Activated naive CD4-positive, alpha-beta T cell (primary cell): ENCODE measurements around the gene CYP3A7.
"Not testable (repeated sequence)": the region's sequence is repeated elsewhere in the genome, so short reads cannot be mapped to it uniquely, and the experiment has no call there.

Experiments
- DNase-seq, 4 experiments: peaks; one replicate each; lab custom pipeline; 2025; lab: John Stamatoyannopoulos, UW

CYP3A7 gene

DNA sequence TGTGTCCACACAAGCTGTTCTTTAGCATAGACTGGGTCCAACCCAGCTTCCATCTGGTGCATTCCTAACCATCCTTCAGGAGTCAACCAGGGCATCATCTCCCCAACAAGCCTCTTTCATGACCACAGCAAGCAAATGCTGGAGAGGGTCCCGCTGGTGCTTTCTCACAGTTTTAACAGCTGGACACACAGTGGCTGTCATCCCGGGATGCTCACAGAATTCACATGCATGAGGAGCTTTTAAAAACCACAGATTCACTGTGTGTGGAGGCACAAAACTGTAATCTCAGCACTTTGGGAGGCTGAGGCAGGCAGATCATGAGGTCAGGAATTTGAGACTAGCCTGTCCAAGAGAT lies 6.4 kb upstream of the CYP3A7 start:
- DNase-seq, result no peak

DNA sequence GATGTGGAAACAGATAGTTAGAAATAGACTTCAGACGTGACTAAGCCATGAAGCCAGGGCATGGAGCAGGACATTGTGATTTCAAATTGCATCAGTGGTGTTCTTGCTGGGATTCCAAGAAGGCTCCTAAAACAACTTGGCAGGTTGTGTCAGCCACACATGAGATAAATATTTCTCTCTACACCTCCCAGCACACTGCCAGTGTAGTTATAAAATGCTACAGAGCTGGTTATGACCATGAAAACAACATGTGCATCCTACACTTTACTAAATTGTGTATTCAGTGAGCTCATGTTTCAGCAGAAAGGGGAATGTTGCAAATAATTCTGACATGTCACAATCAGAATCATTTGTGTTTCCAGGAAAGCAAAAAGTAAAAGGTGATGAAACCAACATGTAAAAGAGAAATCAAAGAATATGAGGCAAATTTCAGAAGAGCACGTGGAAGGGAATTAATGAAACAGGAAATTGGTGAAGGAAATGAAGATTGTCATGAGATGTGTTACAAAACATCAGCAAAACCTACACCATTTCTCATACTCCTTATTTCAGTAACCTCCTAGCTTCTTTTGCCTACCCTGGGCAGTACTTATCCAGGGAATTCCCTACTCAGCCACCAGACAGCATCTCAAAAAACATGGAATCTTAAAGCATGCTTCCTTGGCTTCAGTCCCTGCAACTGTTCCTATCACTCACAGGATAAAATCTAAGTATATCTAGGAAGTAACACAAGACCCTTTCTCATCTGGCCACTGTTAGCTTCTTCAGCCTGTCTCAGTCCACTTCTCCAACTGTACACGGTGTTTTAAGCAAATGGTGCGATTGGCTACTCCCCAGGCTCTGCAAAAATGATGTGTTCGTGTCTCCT lies 5.8 kb upstream of the CYP3A7 start:
- DNase-seq, result no peak

DNA sequence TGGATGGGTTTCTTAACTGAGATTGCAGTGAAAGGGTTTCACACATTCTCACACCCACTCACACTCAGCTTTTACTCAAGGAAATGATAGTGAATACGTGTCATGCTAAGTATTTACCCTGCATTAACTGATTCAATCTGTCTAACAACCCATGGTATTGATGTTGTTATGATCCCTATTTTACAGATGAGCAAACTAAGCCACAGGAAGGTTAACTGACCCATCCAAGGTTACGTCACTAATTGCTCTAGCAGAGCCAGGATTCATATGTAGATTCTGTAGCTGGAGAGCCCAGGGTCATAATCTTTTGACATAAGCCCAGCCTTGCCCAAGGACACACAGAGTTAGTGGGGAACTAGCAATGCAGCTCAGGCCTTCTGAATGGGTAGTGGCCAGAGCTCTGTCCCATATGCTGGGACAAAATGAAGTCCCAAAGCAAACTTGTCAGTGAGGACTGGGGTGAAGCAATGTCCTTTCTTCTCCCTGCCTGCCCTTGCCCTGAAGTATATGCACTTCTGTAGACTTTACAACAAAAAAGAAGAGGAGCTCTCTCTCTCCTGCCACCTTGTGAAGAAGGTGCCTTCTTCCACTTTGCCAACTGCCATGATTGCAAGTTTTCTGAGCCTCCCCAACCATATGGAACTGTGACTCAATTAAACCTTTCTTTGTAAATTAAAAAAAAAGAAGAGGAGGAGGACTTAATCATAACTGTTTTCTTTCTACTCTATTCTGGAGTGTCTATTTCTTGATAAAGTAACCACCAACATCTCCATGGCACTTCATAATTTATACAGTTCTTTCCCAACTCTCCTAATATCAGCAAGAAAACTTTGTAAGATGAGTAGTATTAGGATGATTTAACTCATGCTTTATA lies 4.9 kb upstream of the CYP3A7 start:
- DNase-seq, result no peak

DNA sequence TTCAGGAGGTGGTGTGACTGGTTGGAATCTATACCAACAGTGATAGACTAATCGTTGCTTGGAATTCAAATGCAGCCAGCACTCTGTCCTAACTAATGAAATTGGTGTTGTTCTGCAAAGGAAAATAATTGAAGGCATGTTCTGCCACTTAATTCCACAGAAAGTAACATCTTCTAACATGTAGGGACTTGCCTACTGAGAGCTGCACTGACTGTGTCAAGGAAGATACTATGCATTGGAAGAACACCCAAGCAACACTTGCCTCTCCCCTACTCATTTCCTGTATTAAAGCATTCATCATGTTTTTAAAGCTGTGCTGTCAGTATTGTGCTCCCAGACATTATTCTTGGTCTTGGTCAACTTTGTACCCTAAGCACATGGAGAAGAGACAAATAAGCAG lies 2.7 kb upstream of the CYP3A7 start:
- no peak for DNase-seq

DNA sequence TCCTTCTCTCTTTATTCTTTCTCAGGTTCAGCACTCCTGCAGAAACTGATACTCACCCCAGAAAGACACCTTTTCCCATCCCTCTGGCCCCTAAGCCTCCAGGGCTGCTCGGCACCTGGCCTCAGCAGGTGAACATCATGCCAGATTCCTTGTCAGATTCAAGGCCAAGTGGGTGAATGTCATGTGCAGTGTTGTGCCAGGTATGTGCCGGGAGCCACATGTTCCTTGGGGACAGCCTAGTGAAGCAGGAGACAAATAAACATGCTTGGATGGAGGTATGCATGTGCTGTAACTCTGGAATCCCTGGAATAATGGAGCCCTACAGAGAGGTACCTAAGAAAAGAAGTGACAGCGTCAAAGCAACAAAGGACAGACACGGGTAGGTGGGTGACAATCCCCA lies 1.7 kb upstream of the CYP3A7 start:
- DNase-seq, result not testable (repeated sequence)

DNA sequence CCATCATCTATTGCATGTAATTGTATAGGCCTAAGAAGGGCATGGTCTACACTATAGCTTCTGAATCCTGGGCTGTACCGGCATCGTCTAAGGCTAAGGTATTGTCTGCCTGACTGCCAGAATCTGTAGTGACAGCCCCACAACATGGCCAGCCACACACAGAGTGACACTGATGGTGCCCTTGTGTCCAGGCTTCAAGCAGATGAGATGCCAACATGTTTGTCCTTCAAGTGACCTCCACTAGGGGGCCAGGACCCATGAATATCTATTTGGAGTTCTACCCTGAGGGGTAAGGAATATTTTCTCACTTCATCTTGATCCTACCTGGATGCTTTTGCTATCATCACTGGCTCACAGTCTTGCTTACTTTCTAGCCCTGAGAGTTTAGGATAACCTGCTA lies 1.5 kb downstream of the CYP3A7 start:
- DNase-seq, result no peak

DNA sequence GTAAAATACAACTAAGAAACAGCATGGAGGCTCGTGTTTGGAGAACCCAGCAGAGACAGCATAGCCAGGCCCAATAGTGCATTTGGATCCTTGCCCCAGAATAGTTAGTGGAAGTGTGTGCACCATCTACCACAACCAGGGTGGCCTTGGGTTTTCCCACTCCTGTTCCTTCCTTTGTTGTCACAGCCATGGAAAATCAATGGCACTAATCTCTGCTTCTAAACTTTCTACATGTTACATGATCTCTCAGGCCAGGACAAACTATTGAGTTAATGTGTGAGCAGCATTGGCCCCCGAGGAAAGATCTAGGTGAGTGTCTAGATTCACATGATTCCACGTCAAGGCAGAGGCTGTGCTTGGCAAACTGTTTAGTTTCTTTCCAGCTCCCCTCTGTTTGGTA lies 2.0 kb downstream of the CYP3A7 start:
- no peak for DNase-seq

DNA sequence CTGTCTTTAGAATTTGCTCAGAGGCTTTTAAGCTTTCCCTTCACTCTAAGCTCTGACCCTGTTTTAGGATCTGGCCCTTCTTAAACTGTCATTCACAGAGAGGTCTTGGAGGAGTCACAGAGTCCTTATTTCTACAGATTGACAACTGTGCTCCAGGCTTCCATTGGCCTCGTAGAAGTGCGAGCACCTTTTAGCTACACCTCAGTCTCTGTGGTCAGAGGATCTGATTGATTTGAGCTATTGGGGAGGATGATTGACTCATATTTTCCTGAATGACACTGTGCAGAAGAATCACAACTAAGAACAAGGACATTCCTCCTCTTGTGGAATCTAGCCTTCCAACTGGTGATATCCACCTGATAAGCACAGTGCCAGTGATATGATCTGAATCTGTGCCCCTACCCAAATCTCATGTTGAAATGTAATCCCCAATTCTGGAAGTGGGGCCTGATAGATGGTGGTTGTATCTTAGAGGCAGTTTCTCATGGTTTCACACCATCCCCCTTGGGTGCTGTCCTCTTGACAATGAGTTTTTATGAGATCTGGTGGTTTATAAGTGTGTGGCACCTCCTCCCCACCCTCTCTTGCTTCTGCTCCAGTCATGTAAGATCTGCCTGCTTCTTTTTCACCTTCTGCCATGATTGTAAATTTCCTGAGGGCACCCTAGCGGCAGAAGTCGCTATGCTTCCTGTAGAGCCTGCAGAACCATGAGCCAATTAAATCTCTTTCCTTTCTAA lies 3.2 kb downstream of the CYP3A7 start:
- DNase-seq, result no peak

DNA sequence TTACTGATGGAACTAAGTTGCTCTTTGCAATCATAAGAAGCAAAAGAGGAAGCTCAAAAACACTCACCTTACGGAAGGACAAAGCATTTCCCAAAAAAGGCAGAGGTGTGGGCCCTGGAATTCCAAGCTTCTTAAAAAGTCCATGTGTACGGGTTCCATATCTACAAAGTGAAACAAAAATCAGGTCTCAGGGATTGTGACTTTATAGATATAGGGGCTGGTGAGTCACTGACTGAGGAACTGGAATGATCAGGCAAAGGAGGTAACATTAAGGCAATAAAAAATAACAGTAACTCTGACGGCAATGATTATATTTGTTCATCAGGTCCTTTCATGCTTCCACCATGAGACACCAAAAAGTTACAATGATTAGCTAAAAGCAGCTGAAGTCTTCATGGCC lies 4.0 kb downstream of the CYP3A7 start:
- no peak for DNase-seq

DNA sequence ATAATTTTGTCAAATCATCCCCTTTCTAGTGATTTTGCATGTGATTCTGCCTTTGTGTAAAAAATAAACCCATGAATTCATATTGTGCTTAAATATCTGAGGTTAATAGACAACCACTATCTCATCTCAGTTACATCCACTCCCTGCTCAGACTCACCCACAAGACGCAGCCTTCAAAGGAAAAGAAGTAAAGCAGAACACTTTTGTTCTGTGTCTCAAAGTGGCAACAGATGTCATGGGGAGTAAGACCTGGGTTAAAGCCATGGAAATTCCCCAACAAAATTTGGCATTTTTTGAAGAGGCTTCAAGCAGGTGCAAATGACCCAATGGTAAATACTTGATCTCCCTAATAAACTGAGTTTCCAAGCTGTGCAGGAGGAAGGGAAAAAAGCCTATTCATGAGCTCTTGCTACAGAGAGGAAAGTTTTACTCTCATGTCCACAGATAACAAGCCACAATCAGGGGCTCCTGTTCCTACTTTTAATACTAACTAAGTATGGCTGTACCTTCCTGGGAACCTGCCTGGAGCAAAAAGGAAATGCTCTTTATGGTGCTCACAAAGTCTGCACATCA lies 4.7 kb downstream of the CYP3A7 start:
- DNase-seq, result no peak

DNA sequence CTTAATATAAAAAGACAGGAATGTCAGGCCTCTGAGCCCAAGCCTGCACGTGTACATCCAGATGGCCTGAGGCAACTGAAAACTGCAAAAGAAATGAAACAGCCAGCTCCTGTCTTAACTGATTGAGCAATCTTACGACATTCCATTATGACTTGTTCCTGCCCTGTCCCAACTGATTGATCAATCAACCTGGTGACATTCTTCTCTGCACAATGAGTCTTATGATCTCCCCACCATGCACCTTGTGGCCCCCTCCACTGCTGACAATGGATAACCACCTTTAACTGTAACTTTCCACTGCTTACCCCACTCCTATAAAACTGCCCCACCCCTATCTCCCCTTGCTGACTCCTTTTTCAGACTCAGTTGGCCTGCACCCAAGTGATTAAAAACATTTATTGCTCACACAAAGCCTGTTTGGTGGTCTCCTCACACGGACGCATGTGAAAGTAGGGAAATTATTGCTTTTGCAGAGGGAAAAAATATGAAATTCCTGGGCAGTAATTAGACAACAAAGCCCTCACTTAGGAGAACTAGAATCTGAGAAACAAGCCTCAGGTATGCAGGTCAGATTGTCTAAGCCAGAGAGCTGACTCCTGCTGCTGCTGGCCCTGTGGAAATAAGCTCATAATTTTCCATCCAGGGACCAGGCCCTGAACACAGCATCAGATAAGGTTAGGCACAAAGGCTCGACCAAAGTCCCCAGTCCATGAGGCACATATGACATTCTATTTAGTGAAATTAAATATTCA lies 5.3 kb downstream of the CYP3A7 start:
- DNase-seq, result no peak

DNA sequence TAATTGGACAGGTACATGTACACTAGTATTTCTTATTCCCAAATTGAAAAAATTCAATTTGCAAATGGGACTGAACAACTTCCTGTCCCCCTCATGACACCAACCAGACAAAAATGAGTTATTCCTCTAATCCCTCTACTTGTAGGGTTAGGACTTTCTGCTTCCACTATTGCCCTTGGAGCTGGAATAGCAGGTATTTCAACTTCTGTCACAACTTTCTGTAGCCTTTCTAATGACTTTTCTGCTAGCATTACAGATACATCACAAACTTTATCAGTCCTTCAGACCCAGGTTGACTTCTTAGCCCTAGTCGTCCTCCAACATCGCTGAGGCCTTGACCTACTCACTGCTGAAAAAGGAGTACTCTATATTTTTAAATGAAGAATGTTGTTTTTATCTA lies 6.4 kb downstream of the CYP3A7 start:
- no peak for DNase-seq

DNA sequence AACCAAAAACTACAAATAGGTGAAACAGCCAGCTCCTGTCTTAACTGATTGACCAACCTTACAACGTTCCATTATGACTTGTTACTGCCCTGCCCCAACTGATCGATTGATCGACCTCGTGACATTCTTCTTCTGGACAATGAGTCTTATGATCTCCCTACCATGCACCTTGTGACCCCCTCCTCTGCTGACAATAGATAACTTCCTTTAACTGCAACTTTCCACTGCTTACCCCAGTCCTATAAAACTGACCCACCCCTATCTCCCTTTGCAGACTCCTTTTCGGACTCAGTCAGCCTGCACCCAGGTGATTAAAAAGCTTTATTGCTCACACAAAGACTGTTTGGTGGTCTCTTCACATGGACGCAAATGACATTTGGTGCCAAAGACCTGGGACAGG lies 11.8 kb downstream of the CYP3A7 start:
- not testable (repeated sequence) for DNase-seq

DNA sequence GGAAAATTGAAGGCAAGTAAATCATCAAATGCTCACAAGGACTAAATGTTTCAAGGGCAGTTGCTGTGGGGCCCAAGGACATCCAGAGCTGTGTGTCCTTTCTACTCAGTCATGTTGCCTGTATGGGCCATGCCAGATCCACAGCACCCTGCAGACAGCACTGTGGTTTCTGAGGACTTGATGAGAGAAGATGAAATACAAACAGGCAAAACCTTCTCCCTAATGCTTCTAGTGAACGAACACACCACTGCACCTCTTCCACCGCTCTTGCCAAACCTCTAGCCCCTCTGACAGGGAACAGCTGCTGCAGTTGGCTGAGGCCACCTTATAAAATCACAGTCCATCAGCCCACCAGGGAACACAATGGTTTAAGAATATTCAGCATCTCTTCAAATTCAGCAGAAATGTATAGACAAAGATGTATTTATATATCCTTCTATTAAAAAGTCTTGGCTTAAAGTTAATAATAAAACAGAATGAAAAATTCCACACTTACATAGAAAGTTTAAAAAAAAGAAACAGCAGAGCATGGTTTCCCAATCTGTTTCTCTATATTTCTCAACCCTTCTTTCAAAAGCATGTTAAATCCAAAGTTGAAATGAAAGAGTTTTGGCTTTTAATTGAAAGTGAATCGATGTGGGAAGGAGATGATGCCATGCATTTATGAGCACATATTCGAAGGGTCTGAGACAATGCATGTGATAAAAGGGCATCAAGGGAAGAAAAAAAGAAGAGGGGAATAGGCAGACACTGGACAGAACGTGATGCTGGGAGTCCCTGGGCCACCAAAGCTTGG lies 14.0 kb downstream of the CYP3A7 start:
- no peak for DNase-seq

DNA sequence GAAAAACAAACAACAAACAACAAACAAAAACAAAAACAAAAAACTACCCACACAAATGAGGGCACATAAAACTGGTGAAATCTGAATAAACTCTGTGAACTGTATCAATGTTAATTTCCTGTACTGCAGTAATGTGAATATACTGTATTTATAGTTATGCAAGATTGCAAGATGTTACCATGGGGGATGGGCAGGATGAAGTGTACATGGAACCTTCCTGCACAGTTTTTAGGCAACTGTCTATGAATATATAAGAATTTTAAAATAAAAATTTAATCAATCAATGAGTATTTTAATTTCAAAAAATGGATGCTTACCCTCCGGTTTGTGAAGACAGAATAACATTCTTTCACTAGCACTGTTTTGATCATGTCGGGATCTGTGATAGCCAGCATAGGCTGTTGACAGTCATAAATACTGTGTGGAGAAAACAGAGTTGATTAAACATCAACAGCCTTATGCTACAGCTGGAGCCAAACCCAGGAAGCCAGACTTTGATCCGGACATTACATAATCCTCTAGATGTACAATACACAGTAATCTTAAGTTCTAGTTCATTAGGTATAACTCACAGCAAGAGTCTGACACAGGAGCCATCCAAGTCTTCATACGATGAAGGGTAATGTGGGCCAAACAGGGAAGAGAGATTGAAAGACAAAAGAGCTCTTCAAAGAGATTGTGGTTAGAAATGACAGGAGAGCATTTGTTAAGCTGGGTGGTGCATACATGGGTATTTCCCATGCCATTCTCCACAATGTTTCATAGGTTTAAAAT lies 14.8 kb downstream of the CYP3A7 start:
- no peak for DNase-seq

DNA sequence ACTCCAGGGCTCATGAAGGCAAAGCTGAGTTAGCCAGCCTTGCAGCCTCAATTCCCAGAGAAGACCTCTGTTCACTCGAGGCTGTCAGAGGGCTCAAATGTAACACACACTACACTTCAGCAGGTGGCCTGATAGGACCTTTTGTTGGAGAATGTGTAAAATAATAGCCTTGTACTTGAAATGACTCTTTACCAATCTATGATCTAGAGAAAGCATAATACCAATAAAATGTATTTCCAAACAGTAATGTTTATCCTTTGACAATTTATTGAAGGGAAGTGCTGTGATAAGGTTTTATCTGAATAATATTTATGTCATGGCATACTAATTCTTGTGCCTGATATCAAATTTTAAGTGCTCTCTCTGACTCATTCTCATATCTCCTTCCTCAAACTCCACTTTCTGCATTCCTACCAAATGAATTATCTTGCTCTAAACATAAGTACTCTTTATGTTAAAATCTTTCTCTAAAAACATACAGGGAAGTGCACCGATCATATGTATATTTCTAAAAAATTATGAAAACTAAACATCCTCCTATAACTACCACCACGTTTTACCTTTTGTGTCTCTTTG lies 20.9 kb downstream of the CYP3A7 start:
- DNase-seq, result no peak

DNA sequence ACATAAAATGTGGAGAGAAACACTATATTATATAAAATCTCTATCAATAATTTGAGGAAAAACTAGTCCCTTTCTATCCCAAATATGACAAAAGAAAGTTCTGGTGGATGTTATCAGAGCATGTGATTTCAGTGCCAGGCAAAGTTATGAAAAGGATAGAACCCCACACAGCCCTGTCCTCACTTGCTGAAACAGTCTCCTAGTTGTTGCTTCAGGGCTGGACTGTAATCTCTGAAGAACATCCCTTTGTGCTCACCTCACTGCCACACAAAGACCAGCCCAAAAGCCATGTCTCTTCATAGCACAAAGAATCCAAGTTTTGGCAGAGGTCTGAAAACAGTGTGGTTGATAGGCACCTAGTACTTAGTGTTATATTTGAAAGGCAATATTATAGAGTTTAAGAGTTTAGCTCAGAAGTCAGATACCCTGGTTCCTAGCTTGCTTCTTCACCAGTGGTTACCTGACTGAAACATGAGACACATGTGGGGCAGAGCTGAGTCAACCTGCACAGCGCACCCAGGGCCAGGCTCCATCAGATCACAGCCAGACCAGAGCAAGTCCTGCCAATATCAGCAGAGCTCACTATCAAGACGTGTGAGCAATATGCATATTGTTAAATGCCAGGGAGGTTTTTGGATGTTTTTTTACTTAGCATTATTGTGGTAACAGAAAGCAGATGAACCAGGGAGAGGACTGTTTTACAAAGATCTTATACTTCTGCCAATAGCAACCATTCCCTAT lies 25.0 kb downstream of the CYP3A7 start:
- no peak for DNase-seq

DNA sequence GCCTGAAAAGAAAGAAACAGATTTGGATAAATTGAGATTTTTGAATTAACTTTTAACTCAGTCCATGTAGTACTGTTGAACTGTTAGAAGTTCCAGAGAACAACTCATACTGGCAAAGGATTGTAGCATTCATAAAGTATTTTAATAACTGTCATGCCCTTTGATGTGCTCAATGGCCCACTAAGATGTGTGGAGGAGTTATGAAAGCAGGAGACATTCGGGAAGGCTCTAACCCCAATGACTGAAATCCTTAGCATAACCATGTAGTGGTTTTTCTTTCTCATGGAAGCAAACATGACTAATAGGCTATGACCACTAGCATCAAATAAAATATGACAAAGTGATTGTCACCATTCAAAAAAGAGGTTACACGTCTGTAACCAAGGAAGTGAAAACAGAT lies 25.7 kb downstream of the CYP3A7 start:
- no peak for DNase-seq

DNA sequence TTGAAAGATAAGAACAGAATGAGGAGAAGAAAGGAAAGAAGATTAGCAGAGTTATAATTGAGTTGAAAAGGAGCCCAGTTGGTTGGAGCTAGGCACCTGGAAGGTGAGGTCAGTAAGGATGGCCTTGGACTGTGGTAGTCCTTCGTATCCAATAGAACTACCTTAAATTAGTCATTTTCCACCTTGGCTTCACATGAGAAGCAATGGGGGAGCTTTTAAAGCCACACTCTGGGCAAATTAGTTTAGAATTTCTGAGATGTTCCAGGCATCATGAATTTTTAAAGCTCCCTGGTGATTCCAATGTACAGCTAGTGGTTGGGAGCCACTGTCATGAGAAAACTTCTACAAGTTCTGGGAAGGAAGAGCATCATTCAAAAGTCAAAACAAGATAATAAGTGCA lies 27.9 kb downstream of the CYP3A7 start:
- no peak for DNase-seq
